Caco-2 (cell line): ENCODE data around the gene RAB32. TPM values are rescaled to one million over a fixed set of nuclear protein-coding genes. Genes with fewer than 3 reads are reported as not detected.

Experiments
- BruUV-seq: library from RNA; stranded (reverse); fragments of 400-500 nt; replicated peaks from 2 replicates; lab custom pipeline; 2021; lab: Mats Ljungman, UMichigan
- CTCF ChIA-PET: fragments of 300-600 bp; sonication (Branson Sonifier 250); formaldehyde crosslinking; loops from one replicate; lab custom pipeline; 2022; ENCODE audit warnings: antibody characterized with exemption; lab: Charles Lee
- POLR2A ChIA-PET: fragments of 300-600 bp; sonication (Branson Sonifier 250); formaldehyde crosslinking; loops from one replicate; lab custom pipeline; 2022; ENCODE audit warnings: antibody characterized with exemption; lab: Charles Lee
- DNase-seq, 2 experiments: peaks; one replicate each; pipeline versions ENCODE4 v3.0.0 to v3.0.0-alpha.2; 2020 to 2022
- H3K27me3 ChIP-seq: replicated peaks from 2 replicates; pipeline ENCODE4 v1.6.0; 2011; ENCODE audit warnings: low read length; ENCODE audit not compliant: control insufficient read depth, insufficient read depth
- H3K36me3 ChIP-seq: 2 replicates; pipeline ENCODE4 v1.5.1; 2011; ENCODE audit warnings: low read length; ENCODE audit not compliant: control insufficient read depth, insufficient read depth
- H3K4me1 ChIP-seq: fragments of 250-450 bp; sonication (Bioruptor Pico); 2 replicates; pipeline ENCODE4 v1.5.1; 2020; ENCODE audit warnings: mild to moderate bottlenecking
- H3K4me3 ChIP-seq: 2 replicates; pipeline ENCODE4 v1.5.1; 2011; ENCODE audit warnings: low read depth, mild to moderate bottlenecking, control low read depth, low read length
- H3K9me3 ChIP-seq: fragments of 250-450 bp; sonication (Bioruptor Pico); 2 replicates; pipeline ENCODE4 v1.5.1; 2020; ENCODE audit warnings: mild to moderate bottlenecking, moderate library complexity
- H3K27ac Mint-ChIP-seq: one replicate; pipeline ENCODE4 v1.8.0; 2022; ENCODE audit warnings: mixed read lengths; ENCODE audit not compliant: unreplicated experiment
- H3K27me3 Mint-ChIP-seq: one replicate; pipeline ENCODE4 v1.8.0; 2022; ENCODE audit warnings: mixed read lengths; ENCODE audit not compliant: insufficient read depth, unreplicated experiment
- H3K36me3 Mint-ChIP-seq: one replicate; pipeline ENCODE4 v1.8.0; 2022; ENCODE audit warnings: mild to moderate bottlenecking, mixed read lengths; ENCODE audit not compliant: insufficient read depth, unreplicated experiment
- H3K4me1 Mint-ChIP-seq: one replicate; pipeline ENCODE4 v1.8.0; 2022; ENCODE audit warnings: low read depth, mixed read lengths; ENCODE audit not compliant: unreplicated experiment
- H3K4me3 Mint-ChIP-seq: one replicate; pipeline ENCODE4 v1.8.0; 2022; ENCODE audit warnings: mild to moderate bottlenecking, moderate library complexity, mixed read lengths; ENCODE audit not compliant: unreplicated experiment
- H3K9me3 Mint-ChIP-seq: one replicate; pipeline ENCODE4 v1.8.0; 2022; ENCODE audit warnings: mixed read lengths; ENCODE audit not compliant: unreplicated experiment
- CTCF ChIP-seq, 2 experiments: fragments of 200-600 bp in 1 of 2; IDR thresholded peaks; 1 replicate in 1 of 2; 2 replicates in 1 of 2; pipeline versions ENCODE4 v1.5.1 to v1.8.0; 2011 to 2022; ENCODE audit warnings: antibody characterized with exemption in 1 of 2, control low read depth in 1 of 2, inconsistent platforms in 1 of 2, low read depth in 1 of 2, low read length in 1 of 2, mild to moderate bottlenecking in 1 of 2, moderate library complexity in 1 of 2; ENCODE audit not compliant: insufficient read depth in 1 of 2, severe bottlenecking in 1 of 2, unreplicated experiment in 1 of 2
- intact Hi-C: fragments of 100-400 bp; cut with micrococcal nuclease; formaldehyde crosslinking; loops from one replicate; pipeline ENCODE4 v1.10.0; 2022; ENCODE audit not compliant: unreplicated experiment
- total RNA-seq: library from RNA; stranded (reverse); gene quantifications from 2 replicates; pipeline ENCODE4 v1.2.3, GENCODE V29; 2022

The RAB32 gene
- total RNA-seq, 1 experiment from 2014 or later, result 11.8 TPM

- no peaks in the 10 kb centered on the region for H3K36me3 Mint-ChIP-seq
- Histone ChIP-seq H3K27me3 (no peaks in the 10 kb centered on the region), H3K4me1 (no peaks in the 10 kb centered on the region), H3K36me3 (no peaks in the 10 kb centered on the region), H3K4me3 (no peak overlapping the region), H3K9me3 (no peaks in the 10 kb centered on the region)
- no peak overlapping the region for H3K4me3 Mint-ChIP-seq
- intact Hi-C loops, result no loop called here
- POLR2A ChIA-PET, result no interaction called here
- TF ChIP-seq CTCF (IDR thresholded peaks at IDR 0.05; ENCODE audit: insufficient read depth in 1 of 2, low read depth in 1 of 2, low read length in 1 of 2, severe bottlenecking in 1 of 2, unreplicated experiment in 1 of 2), result no peak
- peaks cover 12% of the 10 kb centered on the region for H3K4me1 Mint-ChIP-seq
- BruUV-seq, result no TSS peak
- no peak overlapping the region for H3K27ac Mint-ChIP-seq
- no peaks in the 10 kb centered on the region for H3K9me3 Mint-ChIP-seq
- peaks cover 11% of the 10 kb centered on the region for H3K27me3 Mint-ChIP-seq
- CTCF ChIA-PET, result no interaction called here
- DNase-seq, result no peak
These were observed 57.7 kb downstream of the RAB32 start for GRCh38 chr6:146601352-146601751.

- H3K4me1 ChIP-seq, result no peaks in the 10 kb centered on the region
- Mint-ChIP-seq H3K27ac (no peak overlapping the region), H3K4me3 (no peak overlapping the region), H3K9me3 (no peaks in the 10 kb centered on the region), H3K4me1 (peaks cover 12% of the 10 kb centered on the region), H3K36me3 (no peaks in the 10 kb centered on the region), H3K27me3 (peaks cover 11% of the 10 kb centered on the region)
- BruUV-seq, result no TSS peak
- no peaks in the 10 kb centered on the region for H3K9me3 ChIP-seq
- H3K4me3 ChIP-seq, result no peak overlapping the region
- no peak for TF ChIP-seq CTCF (IDR thresholded peaks at IDR 0.05; ENCODE audit: insufficient read depth in 1 of 2, low read depth in 1 of 2, low read length in 1 of 2, severe bottlenecking in 1 of 2, unreplicated experiment in 1 of 2)
- intact Hi-C loops, result no loop called here
- H3K27me3 ChIP-seq, result no peaks in the 10 kb centered on the region
- no peak for DNase-seq
- ChIA-PET CTCF (no interaction called here), POLR2A (no interaction called here)
- no peaks in the 10 kb centered on the region for H3K36me3 ChIP-seq
These were observed 58.9 kb downstream of the RAB32 start for GRCh38 chr6:146602526-146602925.

Other genes starting within 250 kb of the RAB32 start
- gene ADGB, start 55.1 kb downstream of the RAB32 start, total RNA-seq, result not detected in 2 replicates